Measurements from ENCODE around the gene HAP1. TPM values are rescaled to one million over a fixed set of nuclear protein-coding genes. Genes with fewer than 3 reads are reported as not detected.

The HAP1 gene
- total and polyA plus RNA-seq, 11 donors: 0.07 to 0.35 (median 0.10) TPM; not detected in 6

DNA sequence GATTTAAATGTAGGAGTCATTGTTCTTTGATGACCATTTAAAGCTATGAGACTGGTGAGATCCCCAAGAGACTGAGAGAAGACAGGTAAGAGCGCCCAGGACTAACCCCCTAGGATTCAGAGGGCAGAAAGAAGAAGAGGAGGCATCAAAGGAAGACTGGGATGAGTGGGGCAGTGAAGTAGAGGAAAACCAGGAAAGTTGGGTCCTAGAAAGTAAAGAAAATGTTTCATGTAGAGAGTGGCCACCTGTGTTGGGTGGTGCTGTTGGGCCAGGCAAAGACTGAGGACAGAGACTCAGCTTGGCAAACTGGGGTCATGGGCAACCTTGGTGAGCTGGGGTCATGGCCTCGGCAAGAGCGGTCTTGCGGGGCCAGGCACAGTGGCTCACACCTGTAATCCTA lies 1.3 kb upstream of the HAP1 start:
- WGBS, 4 donors: 87 to 92% (median 90%) methylated on average over 4 of the region's 4 CpGs
- DNase-seq: no peak

DNA sequence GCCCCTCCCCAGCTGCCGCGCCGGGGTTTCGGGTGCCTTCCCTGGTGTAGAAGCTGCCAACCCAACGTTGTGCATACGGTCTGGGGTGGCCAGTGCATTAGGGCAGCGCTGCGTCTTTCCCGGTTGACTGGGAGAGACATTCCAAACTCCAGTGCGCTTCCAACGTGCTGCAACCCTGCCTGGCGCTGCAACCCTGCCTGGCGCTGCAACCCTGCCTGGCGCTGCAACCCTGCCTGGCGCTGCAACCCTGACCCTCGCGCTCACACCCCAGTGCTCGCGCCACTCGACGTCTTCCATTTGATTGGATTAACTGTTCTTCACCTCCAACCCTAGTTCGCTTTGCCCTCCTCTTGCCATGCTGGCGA lies 488 bp upstream of the HAP1 start:
- H3K27ac ChIP-seq: no peak overlapping the region
- peaks cover 29 to 63% (median 53%) of the 10 kb centered on the region in 9 donors for H3K27me3 ChIP-seq
- H3K4me3 ChIP-seq: peak overlapping the region; percentile 33 to 55 (median 44)
- TF ChIP-seq POLR2A (IDR thresholded peaks at IDR 0.05): no peak
- TF ChIP-seq, protein P1, sequence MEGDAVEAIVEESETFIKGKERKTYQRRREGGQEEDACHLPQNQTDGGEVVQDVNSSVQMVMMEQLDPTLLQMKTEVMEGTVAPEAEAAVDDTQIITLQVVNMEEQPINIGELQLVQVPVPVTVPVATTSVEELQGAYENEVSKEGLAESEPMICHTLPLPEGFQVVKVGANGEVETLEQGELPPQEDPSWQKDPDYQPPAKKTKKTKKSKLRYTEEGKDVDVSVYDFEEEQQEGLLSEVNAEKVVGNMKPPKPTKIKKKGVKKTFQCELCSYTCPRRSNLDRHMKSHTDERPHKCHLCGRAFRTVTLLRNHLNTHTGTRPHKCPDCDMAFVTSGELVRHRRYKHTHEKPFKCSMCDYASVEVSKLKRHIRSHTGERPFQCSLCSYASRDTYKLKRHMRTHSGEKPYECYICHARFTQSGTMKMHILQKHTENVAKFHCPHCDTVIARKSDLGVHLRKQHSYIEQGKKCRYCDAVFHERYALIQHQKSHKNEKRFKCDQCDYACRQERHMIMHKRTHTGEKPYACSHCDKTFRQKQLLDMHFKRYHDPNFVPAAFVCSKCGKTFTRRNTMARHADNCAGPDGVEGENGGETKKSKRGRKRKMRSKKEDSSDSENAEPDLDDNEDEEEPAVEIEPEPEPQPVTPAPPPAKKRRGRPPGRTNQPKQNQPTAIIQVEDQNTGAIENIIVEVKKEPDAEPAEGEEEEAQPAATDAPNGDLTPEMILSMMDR (IDR thresholded peaks at IDR 0.05): no peak
- ATAC-seq: peak in 1 of 4 donors; percentile 3
- intact Hi-C loops (cut with DNase I): loop anchor here in 3 of 10 donors (5.0 to 10.0 kb wide), 4 partner anchors 37 to 220 kb away; no protein-coding TSS in a partner anchor
- WGBS, 4 donors: 2 to 17% (median 4%) methylated on average over 9 to 23 of the region's 23 CpGs
- peaks cover 3 to 25% (median 16%) of the 10 kb centered on the region in 12 donors for H3K4me1 ChIP-seq
- H3K9me3 ChIP-seq: no peaks in the 10 kb centered on the region
- no peaks in the 10 kb centered on the region for H3K36me3 ChIP-seq
- no peak for DNase-seq

More for the DNA sequence above, 1.3 kb upstream of the HAP1 start:
- Histone ChIP-seq H3K27me3 (peaks cover 29 to 63% (median 53%) of the 10 kb centered on the region in 9 donors), H3K4me1 (peaks cover 3 to 25% (median 16%) of the 10 kb centered on the region in 12 donors), H3K4me3 (no peak overlapping the region), H3K27ac (no peak overlapping the region), H3K9me3 (no peaks in the 10 kb centered on the region), H3K36me3 (no peaks in the 10 kb centered on the region)
- TF ChIP-seq POLR2A (IDR thresholded peaks at IDR 0.05): no peak
- TF ChIP-seq, protein P1 (IDR thresholded peaks at IDR 0.05): no peak
- no peak for ATAC-seq
- intact Hi-C loops (cut with DNase I): loop anchor here in 3 of 10 donors (5.0 to 10.0 kb wide), 4 partner anchors 37 to 219 kb away; no protein-coding TSS in a partner anchor

DNA sequence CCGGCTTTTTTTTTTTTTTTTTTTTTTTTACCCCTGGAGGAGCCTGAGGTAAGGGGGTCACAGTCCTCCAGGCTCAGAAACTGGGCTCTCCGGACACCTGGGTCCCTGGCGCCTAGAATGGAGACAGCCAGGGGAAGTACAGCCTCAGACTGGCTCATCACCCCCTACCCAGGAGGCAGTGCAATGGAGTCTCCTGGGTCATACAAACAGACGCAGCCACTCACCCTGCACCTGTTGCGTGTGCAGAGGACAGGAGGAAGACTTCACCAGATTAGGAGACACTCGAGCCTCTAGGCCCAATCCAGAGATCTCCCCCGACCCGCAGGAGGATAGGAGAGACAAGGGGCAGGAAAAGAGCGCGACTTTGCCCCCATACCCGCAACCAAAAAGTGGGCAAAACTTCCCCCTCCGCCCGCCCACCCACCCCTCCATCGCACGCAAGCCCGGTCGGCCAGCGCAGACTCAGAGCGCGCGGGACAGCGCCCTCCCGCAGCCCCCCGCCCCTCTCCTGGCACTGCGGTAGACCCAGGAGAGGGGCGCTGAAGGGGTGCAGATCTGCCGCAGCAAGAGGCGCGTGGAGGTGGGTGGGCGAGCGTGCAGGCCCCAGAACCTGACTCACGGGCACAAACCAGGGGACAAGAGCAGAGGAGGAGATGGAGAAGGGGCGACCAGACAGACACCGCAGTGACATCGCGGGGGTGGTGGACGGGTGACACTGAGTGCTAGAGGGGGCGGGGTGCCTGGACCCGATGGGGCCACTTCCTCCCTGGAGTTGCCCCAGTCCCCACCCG lies 900 bp downstream of the HAP1 start:
- WGBS, 4 donors: 11 to 17% (median 12%) methylated on average over 32 to 40 of the region's 40 CpGs
- TF ChIP-seq, protein P1 (IDR thresholded peaks at IDR 0.05): no peak
- no peak for TF ChIP-seq POLR2A (IDR thresholded peaks at IDR 0.05)
- Histone ChIP-seq H3K27me3 (peaks cover 29 to 63% (median 53%) of the 10 kb centered on the region in 9 donors), H3K36me3 (no peaks in the 10 kb centered on the region), H3K4me3 (peak overlapping the region; percentile 33 to 55 (median 44)), H3K4me1 (peaks cover 3 to 25% (median 16%) of the 10 kb centered on the region in 12 donors), H3K9me3 (no peaks in the 10 kb centered on the region), H3K27ac (no peak overlapping the region)
- DNase-seq (no peak), ATAC-seq (peak in 1 of 4 donors; percentile 3)
- intact Hi-C loops (cut with DNase I): loop anchor here in 1 of 10 donors (10.0 kb wide), 2 partner anchors 151 to 221 kb away; no protein-coding TSS in a partner anchor

DNA sequence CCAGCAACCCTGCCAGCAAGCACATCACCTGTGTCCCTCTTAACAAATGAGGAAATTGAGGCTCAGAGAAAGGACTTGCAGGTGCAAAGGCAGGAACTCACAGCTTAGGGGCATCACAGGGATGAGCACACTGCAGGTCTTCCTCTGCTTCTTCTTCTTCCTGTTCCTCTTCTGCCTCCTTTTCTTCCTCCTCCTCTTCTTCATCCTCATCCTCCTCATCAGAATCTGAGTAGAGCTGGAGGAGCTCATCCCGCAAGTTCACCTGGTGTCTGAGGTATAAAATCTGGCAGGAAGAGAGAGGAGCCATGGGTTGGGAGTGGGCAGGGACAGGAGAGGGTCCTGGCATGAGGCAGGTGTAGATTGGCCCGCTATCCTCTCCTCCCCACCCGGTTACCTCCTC lies 2.6 kb downstream of the HAP1 start:
- H3K36me3 ChIP-seq: no peaks in the 10 kb centered on the region
- no peaks in the 10 kb centered on the region for H3K9me3 ChIP-seq
- peaks cover 3 to 20% (median 15%) of the 10 kb centered on the region in 12 donors for H3K4me1 ChIP-seq
- TF ChIP-seq, protein P1 (IDR thresholded peaks at IDR 0.05): no peak
- TF ChIP-seq POLR2A (IDR thresholded peaks at IDR 0.05): no peak
- 42 to 63% (median 52%) methylated on average over 2 to 3 of the region's 3 CpGs for WGBS, 4 donors
- H3K4me3 ChIP-seq: no peak overlapping the region
- H3K27me3 ChIP-seq: peaks cover 29 to 55% (median 42%) of the 10 kb centered on the region in 9 donors
- ATAC-seq (no peak), DNase-seq (no peak)
- intact Hi-C loops (cut with DNase I): loop anchor here in 1 of 10 donors (10.0 kb wide), 2 partner anchors 153 to 223 kb away; no protein-coding TSS in a partner anchor
- no peak overlapping the region for H3K27ac ChIP-seq

Data from heart left ventricle (tissue), 16 donors.